Activated T-helper 17 cell treated with anti-CD3 and anti-CD28 coated beads, Interleukin-2, amount 50 U/mL, for 72 hours (primary cell): Measurements from ENCODE around the gene KCNJ5. TPM values are rescaled to one million over a fixed set of nuclear protein-coding genes. Genes with fewer than 3 reads are reported as not detected.
A peak's percentile ranks its signal among the peaks of the same experiment; 100 is the strongest.

Source experiments
- ATAC-seq: fragments of 150-1000 bp; cut with Tn5 transposase; replicated peaks from 2 replicates; pipeline ENCODE4 v1.10.0; 2021; ENCODE audit warnings: mild to moderate bottlenecking, moderate library complexity
- H3K27ac Mint-ChIP-seq: one replicate; pipeline ENCODE4 v1.8.0; 2022; ENCODE audit warnings: mixed read lengths
- H3K27me3 Mint-ChIP-seq: one replicate; pipeline ENCODE4 v1.8.0; 2022; ENCODE audit warnings: mixed read lengths
- H3K36me3 Mint-ChIP-seq: one replicate; pipeline ENCODE4 v1.8.0; 2022; ENCODE audit warnings: low read depth, mild to moderate bottlenecking, mixed read lengths
- H3K4me1 Mint-ChIP-seq: one replicate; pipeline ENCODE4 v1.8.0; 2022; ENCODE audit warnings: mixed read lengths
- H3K4me3 Mint-ChIP-seq: one replicate; pipeline ENCODE4 v1.8.0; 2022; ENCODE audit warnings: mild to moderate bottlenecking, mixed read lengths
- H3K9me3 Mint-ChIP-seq: one replicate; pipeline ENCODE4 v1.8.0; 2022; ENCODE audit warnings: mixed read lengths
- total RNA-seq, 2 donors: library from RNA; stranded (reverse); gene quantifications; one replicate each; pipeline ENCODE4 v1.2.3, GENCODE V29; 2022

Gene KCNJ5
- total RNA-seq, 2 donors from 2014 or later = not detected

DNA sequence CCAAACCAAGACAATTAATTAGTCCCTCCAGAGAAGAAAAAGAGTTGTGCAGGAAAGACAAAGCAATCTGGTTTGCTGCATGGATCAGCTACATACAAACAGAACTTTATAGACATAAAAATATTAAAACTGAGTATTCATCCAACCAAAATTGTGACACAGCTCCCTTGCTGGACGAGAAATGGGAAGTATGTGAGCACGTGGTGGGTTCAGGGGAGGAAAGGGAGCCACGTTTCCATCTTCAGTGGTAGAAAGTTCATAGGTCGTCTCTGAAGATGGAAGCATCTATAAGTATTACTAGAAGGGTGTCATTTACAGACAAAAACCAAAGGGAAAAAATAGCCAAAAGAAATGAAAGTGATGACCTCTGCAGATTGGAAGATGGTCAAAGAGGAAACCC lies 7.1 kb upstream of the KCNJ5 start:
- H3K27me3 Mint-ChIP-seq = peaks cover 41% of the 10 kb centered on the region
- no peak overlapping the region for H3K4me3 Mint-ChIP-seq
- no peaks in the 10 kb centered on the region for H3K4me1 Mint-ChIP-seq
- H3K36me3 Mint-ChIP-seq = no peaks in the 10 kb centered on the region
- no peak for ATAC-seq
- H3K27ac Mint-ChIP-seq = no peak overlapping the region
- H3K9me3 Mint-ChIP-seq = no peaks in the 10 kb centered on the region

DNA sequence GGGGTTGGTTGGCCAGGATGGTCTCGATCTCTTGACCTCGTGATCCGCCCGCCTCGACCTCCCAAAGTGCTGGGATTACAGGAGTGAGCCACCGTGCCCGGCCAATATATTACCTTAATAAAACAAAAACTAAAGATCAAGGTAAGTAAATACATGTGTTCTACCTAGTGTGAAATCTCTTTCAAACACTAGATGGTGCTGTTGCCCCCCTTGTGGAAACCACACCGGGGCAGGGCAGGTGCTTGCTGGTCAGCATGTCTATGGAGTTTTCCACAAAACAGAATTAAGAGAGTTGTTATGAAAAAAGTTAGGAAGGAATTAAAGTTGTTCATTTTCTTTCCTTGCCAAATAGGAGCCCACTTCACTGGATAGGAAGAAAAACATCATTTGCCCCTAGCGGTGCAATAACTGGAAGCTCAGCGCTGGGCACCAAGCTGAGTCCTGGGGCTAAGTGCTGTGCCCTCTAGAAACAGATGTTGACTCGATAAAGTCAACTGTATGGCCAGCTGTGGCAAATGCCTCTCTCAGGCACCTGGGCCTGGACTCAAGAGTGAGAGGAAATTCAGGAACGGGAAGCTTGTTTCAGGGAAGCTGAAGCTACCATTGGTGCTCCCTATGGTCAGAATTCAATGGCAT lies 6.3 kb upstream of the KCNJ5 start:
- no peak overlapping the region for H3K4me3 Mint-ChIP-seq
- peaks cover 48% of the 10 kb centered on the region for H3K27me3 Mint-ChIP-seq
- no peak overlapping the region for H3K27ac Mint-ChIP-seq

DNA sequence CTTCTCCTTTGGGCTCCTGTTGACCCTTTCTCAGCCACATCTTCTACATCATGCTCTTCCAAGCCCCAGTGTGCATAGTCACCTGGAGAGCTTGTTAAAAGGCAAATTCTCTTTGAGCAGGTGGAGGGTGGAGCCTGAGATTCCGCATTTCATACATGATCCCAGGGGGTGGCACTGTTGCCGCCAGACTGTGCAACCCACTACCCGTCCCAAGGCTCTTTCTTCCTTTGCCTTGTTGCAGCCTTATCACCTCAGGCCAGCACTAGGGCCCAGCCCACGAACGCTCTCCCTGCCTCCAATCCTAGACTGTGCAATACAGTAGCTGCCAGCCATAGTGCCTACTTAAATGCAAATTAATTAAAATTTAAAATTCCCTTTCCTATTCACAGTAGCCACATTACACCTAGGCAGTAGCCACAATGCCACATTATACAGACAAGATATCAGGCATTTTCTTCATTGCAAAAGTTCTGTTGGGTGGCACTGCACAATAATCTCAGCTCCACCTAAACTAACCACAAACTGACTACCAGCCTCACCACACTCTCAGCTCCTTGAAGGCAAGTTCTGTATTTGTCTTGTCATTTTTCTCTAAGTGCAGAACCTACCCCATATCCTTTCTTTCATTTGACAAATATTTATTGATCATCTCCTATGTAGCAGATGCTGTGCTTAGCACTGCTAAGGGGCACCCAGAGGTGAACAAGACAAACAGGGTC lies 4.6 kb upstream of the KCNJ5 start:
- ATAC-seq = peak; percentile 22
- no peaks in the 10 kb centered on the region for H3K9me3 Mint-ChIP-seq
- no peaks in the 10 kb centered on the region for H3K4me1 Mint-ChIP-seq
- no peak overlapping the region for H3K27ac Mint-ChIP-seq
- no peak overlapping the region for H3K4me3 Mint-ChIP-seq
- no peaks in the 10 kb centered on the region for H3K36me3 Mint-ChIP-seq
- peaks cover 51% of the 10 kb centered on the region for H3K27me3 Mint-ChIP-seq

More for the DNA sequence above, 6.3 kb upstream of the KCNJ5 start:
- Mint-ChIP-seq H3K9me3 (no peaks in the 10 kb centered on the region), H3K4me1 (no peaks in the 10 kb centered on the region), H3K36me3 (no peaks in the 10 kb centered on the region)
- ATAC-seq = peak; percentile 78

DNA sequence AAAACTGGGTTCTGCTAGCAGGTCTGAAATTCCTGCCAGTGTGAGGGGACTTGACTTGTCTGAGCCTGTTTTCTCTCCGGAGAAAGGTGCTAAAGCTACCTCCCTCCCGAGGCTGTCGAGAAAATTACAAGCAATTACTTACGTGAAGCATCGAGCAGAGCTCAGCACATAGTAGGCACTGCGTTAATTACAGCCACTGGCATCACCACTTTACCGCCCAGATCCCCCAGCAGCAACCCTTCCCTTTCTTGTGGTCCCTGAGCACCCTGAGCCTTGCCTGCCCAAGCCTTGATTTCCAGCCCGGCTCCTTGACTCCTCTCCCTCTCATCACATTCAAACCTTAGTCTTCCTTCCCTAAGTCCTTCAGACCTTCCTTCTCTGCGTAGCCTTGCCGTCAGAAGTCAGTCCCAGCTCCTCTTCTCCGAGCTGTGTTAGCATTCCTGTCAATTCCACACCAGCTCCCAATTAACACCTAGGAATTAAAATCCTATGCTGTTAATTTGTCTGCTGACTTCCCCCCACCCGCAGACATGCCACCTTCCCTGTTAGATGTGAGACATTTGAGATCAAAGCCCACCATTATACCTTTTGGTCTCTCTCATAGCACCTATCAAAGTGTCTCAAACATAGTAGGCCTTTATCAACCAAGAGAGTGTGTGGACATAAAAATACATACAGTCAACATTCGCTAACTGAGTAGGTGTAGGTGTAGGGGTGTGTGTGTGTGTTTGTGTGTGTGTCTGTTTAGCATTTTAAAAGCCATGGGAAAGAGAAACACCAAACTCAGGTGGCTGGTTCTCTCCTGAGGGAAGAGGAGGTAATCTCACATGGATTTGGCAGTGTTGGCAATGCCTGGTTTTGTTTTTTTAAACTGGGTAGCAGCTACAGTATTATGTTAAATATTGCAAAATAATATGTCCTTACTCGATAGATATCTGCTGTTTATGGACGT lies 2.8 kb upstream of the KCNJ5 start:
- Mint-ChIP-seq H3K4me1 (no peaks in the 10 kb centered on the region), H3K27ac (no peak overlapping the region), H3K27me3 (peaks cover 50% of the 10 kb centered on the region), H3K4me3 (no peak overlapping the region), H3K36me3 (no peaks in the 10 kb centered on the region), H3K9me3 (no peaks in the 10 kb centered on the region)
- ATAC-seq = no peak

DNA sequence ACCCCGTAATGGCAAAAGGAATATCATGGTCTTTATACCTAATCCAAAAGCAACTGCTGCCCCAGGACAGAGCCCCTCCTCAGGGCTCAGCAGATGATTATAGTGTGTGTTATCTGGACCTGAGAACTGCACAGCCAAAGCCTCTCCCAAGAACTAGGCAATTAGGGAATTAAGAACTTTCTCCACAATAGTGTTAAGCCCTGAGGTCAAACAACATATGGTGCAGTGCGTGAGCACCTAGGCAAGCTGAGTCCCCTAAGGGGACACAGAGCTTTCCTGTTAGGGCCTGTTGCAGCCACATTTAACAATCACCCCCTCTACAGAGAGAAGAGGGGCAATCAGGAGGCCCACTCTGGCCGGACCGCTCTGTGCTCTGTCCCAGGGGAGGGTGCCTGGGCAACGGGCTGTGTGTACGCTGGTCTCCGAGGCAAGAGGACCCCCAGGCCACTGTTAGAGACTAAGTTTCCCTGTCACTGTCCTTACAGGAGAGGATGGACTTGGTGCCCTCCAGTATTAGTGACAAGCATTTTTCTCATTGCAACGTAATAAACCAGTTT lies 1.4 kb upstream of the KCNJ5 start:
- ATAC-seq = no peak
- Mint-ChIP-seq H3K27ac (no peak overlapping the region), H3K4me3 (peak overlapping the region; percentile 57), H3K27me3 (peaks cover 50% of the 10 kb centered on the region), H3K9me3 (no peaks in the 10 kb centered on the region), H3K4me1 (no peaks in the 10 kb centered on the region), H3K36me3 (no peaks in the 10 kb centered on the region)

DNA sequence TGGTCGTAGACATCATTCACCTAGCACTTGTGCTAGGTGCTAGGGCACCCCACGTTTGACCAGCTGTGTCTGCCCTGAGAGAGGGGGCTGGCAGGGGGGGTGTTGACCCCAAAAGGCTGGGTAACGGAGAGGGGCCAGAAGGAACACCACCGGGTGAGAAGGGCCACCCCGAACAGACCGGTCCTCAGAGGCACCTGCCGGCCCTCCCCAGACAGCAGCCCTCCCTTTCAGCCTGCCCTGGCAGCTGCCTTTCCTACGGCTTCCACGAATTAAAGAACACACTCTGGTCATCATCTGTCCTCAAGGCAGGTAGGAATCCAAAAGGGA lies 977 bp upstream of the KCNJ5 start:
- no peaks in the 10 kb centered on the region for H3K9me3 Mint-ChIP-seq
- ATAC-seq = peak; percentile 5
- H3K4me1 Mint-ChIP-seq = no peaks in the 10 kb centered on the region
- no peaks in the 10 kb centered on the region for H3K36me3 Mint-ChIP-seq
- H3K27ac Mint-ChIP-seq = no peak overlapping the region
- peaks cover 48% of the 10 kb centered on the region for H3K27me3 Mint-ChIP-seq
- H3K4me3 Mint-ChIP-seq = peak overlapping the region; percentile 57

DNA sequence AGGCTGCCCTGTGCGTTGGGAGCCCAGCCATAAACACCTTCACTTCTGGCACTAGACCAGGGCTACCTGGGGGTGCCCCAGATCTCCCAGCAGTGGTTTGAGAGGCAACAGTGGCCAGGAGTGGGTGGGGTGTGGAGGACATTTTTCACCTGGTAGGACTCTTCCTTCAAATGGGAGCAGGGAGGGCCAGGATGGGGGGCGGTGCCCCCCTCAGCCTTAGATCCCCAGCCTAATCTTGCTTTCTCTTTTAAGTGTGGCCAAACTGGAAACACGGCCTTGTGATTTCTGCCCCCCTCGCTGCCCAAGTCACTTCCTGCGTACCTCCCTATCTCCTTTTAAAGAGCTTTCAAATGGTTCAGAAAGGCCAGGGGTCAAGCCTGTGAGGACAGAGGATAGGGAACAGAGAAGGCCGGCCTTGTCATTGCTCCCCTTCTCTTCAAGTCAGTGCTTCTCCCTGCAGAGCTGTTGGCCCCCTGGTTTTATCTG lies 800 bp downstream of the KCNJ5 start:
- no peak for ATAC-seq
- Mint-ChIP-seq H3K36me3 (no peaks in the 10 kb centered on the region), H3K27ac (no peak overlapping the region), H3K4me3 (peak overlapping the region; percentile 57), H3K4me1 (no peaks in the 10 kb centered on the region), H3K27me3 (peaks cover 37% of the 10 kb centered on the region), H3K9me3 (no peaks in the 10 kb centered on the region)

DNA sequence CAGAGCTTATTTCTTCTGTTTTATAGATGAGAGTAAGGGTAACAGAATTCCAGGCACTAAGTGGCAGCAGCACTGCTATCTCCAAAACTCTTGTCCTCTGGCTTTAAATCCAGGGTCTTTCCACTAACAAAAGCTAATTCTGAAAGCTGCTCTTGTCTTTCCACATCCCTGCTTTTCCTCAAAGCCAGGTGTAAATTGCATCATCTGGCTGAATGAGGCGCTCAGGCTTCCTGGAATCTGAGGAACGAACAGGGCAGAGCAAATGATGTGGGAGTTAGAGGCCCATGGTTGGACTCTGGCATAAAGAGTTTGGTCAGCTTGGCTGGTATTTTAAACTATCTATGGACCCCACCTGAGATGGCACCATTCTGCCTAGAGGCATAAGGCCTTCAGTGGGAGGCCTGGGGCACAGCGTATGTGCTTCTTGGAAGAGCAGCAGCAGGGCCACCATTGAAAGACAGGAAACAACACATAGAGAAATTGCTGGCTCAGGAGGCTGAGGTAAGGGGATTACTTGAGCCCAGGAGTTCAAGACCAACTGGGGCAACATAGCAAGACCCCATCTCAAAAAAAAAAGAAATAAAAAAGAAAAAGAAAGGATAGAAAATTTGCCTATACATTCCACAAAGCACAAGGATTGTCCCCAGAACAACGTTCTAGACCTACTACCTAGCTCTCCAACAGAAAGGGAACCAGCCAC lies 1.9 kb downstream of the KCNJ5 start:
- H3K36me3 Mint-ChIP-seq = no peaks in the 10 kb centered on the region
- ATAC-seq = no peak
- no peaks in the 10 kb centered on the region for H3K9me3 Mint-ChIP-seq
- H3K4me3 Mint-ChIP-seq = no peak overlapping the region
- no peak overlapping the region for H3K27ac Mint-ChIP-seq
- peaks cover 33% of the 10 kb centered on the region for H3K27me3 Mint-ChIP-seq
- no peaks in the 10 kb centered on the region for H3K4me1 Mint-ChIP-seq

DNA sequence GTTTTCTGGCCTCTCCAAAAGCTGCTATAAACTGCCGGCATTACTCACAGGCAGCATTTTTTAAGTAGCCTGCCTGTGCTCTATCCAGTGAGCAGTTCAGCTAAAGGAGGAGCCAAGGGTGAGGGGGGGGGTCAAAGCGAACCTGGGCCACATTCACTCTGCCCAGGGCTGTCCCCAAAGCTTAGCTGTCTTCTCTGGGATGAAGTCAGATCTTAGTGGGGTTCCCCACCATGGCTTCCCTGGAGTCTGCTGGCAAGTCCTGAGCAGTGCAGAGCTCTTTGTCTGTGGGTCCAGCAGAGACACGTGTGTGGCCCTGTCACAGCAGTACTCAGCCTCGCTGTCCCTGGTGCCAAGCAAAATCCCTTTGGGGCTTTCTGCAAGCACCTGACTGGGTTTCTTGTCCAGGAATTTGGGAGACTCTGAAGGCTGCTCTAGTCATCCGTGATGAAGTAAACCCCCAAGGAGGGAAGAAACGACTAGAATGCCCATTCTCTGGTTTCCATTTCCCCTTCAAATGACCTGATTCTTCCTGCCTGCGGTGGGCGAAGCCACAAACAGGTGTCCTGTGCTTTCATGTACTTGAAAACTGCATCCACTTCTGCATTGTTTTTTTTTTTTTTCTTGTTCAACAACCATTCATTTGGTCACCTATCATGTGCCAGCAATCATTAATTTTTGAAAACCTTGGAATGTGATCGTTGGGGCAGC lies 2.6 kb downstream of the KCNJ5 start:
- Mint-ChIP-seq H3K27me3 (peaks cover 27% of the 10 kb centered on the region), H3K4me3 (no peak overlapping the region), H3K9me3 (no peaks in the 10 kb centered on the region), H3K4me1 (no peaks in the 10 kb centered on the region), H3K27ac (no peak overlapping the region), H3K36me3 (no peaks in the 10 kb centered on the region)
- ATAC-seq = no peak

DNA sequence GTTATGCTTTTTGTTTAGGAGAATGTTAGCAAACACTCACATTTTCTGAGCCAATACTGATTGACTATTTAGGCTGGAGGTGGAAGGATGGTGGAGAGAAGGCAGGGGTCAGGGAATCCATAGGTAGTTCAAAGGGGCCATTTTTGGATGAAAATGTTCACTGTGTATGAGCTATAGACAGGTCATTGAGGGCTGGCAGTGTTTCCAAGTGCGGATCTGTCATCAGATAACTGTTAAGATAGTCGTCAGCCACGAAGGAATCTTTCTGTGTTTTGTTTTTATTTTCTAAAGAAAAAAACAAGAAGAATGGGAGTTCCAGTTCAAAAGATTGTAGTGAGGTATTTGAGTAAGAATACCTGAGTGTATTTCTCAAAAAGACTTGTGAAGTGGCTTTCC lies 3.1 kb downstream of the KCNJ5 start:
- Mint-ChIP-seq H3K9me3 (no peaks in the 10 kb centered on the region), H3K36me3 (no peaks in the 10 kb centered on the region), H3K4me3 (no peak overlapping the region), H3K4me1 (no peaks in the 10 kb centered on the region), H3K27ac (no peak overlapping the region), H3K27me3 (peaks cover 24% of the 10 kb centered on the region)
- ATAC-seq = no peak

DNA sequence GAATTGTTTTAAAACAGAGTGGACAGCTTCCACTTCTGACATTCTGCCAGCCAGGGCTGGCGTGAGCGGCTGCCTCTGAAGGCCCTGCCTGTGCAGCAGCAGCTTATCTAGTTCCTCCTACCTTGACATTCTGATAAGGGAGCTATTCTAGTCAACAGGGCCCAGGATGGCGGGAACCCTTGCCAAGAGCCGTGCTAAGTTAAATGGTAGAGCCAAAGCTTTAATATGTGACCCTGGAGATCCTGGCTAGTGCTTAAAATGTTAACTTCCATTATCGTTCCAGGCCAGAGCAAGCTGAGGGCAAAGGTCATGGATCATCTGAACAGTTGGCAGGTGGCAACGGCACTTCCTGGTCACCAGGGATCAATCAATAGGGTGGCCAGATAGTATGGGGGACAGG lies 3.5 kb downstream of the KCNJ5 start:
- no peaks in the 10 kb centered on the region for H3K36me3 Mint-ChIP-seq
- H3K27ac Mint-ChIP-seq = no peak overlapping the region
- H3K4me3 Mint-ChIP-seq = no peak overlapping the region
- H3K4me1 Mint-ChIP-seq = no peaks in the 10 kb centered on the region
- peaks cover 20% of the 10 kb centered on the region for H3K27me3 Mint-ChIP-seq
- ATAC-seq = no peak
- H3K9me3 Mint-ChIP-seq = no peaks in the 10 kb centered on the region

DNA sequence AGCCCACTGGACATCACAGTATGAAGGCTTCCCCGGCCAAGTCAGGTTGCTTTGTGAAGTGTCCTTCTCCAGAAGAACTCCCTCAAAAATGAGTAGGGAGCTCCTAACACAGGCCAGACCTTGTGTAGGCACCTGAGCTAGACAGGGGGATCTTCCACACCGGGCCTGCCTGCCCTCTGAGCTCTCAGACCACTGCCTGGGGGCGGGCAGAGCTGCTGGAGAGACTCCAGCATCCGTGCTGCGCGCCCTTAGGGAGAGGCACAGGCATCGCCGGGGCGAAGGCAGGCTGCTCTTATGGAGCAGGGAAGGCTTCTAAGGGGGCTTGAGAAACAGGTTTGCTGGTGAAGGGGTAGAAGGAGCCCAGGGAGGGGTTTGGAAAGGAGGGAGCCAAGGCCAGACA lies 4.4 kb downstream of the KCNJ5 start:
- no peak overlapping the region for H3K27ac Mint-ChIP-seq
- no peak for ATAC-seq
- H3K9me3 Mint-ChIP-seq = no peaks in the 10 kb centered on the region
- peaks cover 20% of the 10 kb centered on the region for H3K27me3 Mint-ChIP-seq
- H3K36me3 Mint-ChIP-seq = no peaks in the 10 kb centered on the region
- H3K4me3 Mint-ChIP-seq = no peak overlapping the region
- H3K4me1 Mint-ChIP-seq = no peaks in the 10 kb centered on the region

DNA sequence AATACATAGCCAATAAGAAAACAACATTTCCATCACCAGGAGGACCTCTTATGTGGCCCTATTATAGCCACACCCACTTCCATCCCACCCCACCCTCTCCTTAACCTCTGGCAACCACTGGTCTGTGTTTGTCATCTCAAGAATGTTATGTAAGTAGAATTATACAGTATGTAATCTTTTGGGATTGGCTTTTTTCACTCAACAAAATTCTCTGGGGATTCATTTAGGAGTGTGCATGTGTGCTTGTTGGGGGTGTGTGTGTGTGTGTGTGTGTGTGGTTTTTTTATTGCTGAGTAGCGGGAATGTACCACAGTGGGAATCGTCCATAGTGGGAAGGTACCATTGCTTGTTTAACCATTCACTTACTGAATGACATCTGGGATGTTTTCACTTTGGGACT lies 5.2 kb downstream of the KCNJ5 start:
- Mint-ChIP-seq H3K4me1 (no peaks in the 10 kb centered on the region), H3K4me3 (no peak overlapping the region), H3K9me3 (no peaks in the 10 kb centered on the region), H3K27ac (no peak overlapping the region), H3K27me3 (peaks cover 14% of the 10 kb centered on the region), H3K36me3 (no peaks in the 10 kb centered on the region)
- no peak for ATAC-seq
